Caco-2 (cell line): ENCODE results near the gene PRKCB. TPM values are rescaled to one million over a fixed set of nuclear protein-coding genes. Genes with fewer than 3 reads are reported as not detected.
A peak's percentile ranks its signal among the peaks of the same experiment; 100 is the strongest.

ENCODE experiments used
- BruUV-seq: library from RNA; stranded (reverse); fragments of 400-500 nt; replicated peaks from 2 replicates; lab custom pipeline; 2021; lab: Mats Ljungman, UMichigan
- CTCF ChIA-PET: fragments of 300-600 bp; sonication (Branson Sonifier 250); formaldehyde crosslinking; loops from one replicate; lab custom pipeline; 2022; ENCODE audit warnings: antibody characterized with exemption; lab: Charles Lee
- POLR2A ChIA-PET: fragments of 300-600 bp; sonication (Branson Sonifier 250); formaldehyde crosslinking; loops from one replicate; lab custom pipeline; 2022; ENCODE audit warnings: antibody characterized with exemption; lab: Charles Lee
- DNase-seq, 2 experiments: peaks; one replicate each; pipeline versions ENCODE4 v3.0.0 to v3.0.0-alpha.2; 2020 to 2022
- H3K27me3 ChIP-seq: replicated peaks from 2 replicates; pipeline ENCODE4 v1.6.0; 2011; ENCODE audit warnings: low read length; ENCODE audit not compliant: control insufficient read depth, insufficient read depth
- H3K36me3 ChIP-seq: 2 replicates; pipeline ENCODE4 v1.5.1; 2011; ENCODE audit warnings: low read length; ENCODE audit not compliant: control insufficient read depth, insufficient read depth
- H3K4me1 ChIP-seq: fragments of 250-450 bp; sonication (Bioruptor Pico); 2 replicates; pipeline ENCODE4 v1.5.1; 2020; ENCODE audit warnings: mild to moderate bottlenecking
- H3K4me3 ChIP-seq: 2 replicates; pipeline ENCODE4 v1.5.1; 2011; ENCODE audit warnings: low read depth, mild to moderate bottlenecking, control low read depth, low read length
- H3K9me3 ChIP-seq: fragments of 250-450 bp; sonication (Bioruptor Pico); 2 replicates; pipeline ENCODE4 v1.5.1; 2020; ENCODE audit warnings: mild to moderate bottlenecking, moderate library complexity
- H3K27ac Mint-ChIP-seq: one replicate; pipeline ENCODE4 v1.8.0; 2022; ENCODE audit warnings: mixed read lengths; ENCODE audit not compliant: unreplicated experiment
- H3K27me3 Mint-ChIP-seq: one replicate; pipeline ENCODE4 v1.8.0; 2022; ENCODE audit warnings: mixed read lengths; ENCODE audit not compliant: insufficient read depth, unreplicated experiment
- H3K36me3 Mint-ChIP-seq: one replicate; pipeline ENCODE4 v1.8.0; 2022; ENCODE audit warnings: mild to moderate bottlenecking, mixed read lengths; ENCODE audit not compliant: insufficient read depth, unreplicated experiment
- H3K4me1 Mint-ChIP-seq: one replicate; pipeline ENCODE4 v1.8.0; 2022; ENCODE audit warnings: low read depth, mixed read lengths; ENCODE audit not compliant: unreplicated experiment
- H3K4me3 Mint-ChIP-seq: one replicate; pipeline ENCODE4 v1.8.0; 2022; ENCODE audit warnings: mild to moderate bottlenecking, moderate library complexity, mixed read lengths; ENCODE audit not compliant: unreplicated experiment
- H3K9me3 Mint-ChIP-seq: one replicate; pipeline ENCODE4 v1.8.0; 2022; ENCODE audit warnings: mixed read lengths; ENCODE audit not compliant: unreplicated experiment
- CTCF ChIP-seq, 2 experiments: fragments of 200-600 bp in 1 of 2; IDR thresholded peaks; 1 replicate in 1 of 2; 2 replicates in 1 of 2; pipeline versions ENCODE4 v1.5.1 to v1.8.0; 2011 to 2022; ENCODE audit warnings: antibody characterized with exemption in 1 of 2, control low read depth in 1 of 2, inconsistent platforms in 1 of 2, low read depth in 1 of 2, low read length in 1 of 2, mild to moderate bottlenecking in 1 of 2, moderate library complexity in 1 of 2; ENCODE audit not compliant: insufficient read depth in 1 of 2, severe bottlenecking in 1 of 2, unreplicated experiment in 1 of 2
- intact Hi-C: fragments of 100-400 bp; cut with micrococcal nuclease; formaldehyde crosslinking; loops from one replicate; pipeline ENCODE4 v1.10.0; 2022; ENCODE audit not compliant: unreplicated experiment
- total RNA-seq: library from RNA; stranded (reverse); gene quantifications from 2 replicates; pipeline ENCODE4 v1.2.3, GENCODE V29; 2022

Gene PRKCB
- total RNA-seq, 1 experiment from 2014 or later, result not detected

DNA sequence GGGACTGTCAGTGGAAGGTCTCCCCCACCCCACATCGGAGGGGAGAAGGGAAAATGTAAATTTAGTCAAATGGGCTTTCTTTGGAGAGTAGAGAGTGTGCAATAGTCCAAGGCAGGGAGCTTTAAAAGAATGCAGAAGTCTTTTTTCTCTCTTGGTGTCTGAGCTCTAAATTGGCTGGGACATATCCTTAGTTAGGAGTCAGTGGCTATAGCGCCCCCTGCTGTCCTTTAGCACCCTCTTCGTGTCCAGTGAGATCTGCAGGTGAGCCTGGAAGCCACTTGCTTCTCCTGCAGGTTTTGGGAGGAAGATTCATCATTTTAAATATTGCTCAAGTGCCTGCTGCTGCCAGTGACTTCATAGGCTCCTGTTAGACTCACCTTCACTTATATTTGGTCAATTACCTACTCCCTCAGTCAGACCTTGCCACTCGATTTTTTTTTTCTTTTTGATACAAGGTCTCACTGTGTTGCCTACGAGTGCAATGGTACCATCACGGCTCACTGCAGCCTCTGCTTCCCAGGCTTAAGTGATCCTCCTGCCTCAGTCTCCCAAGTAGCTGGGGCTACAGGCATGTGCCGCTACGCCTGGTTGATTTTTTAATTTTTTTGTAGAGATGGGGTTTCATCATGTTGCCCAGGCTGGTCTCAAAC lies 174.8 kb downstream of the PRKCB start:
- Histone ChIP-seq H3K4me1 (no peaks in the 10 kb centered on the region), H3K27me3 (no peaks in the 10 kb centered on the region), H3K9me3 (no peaks in the 10 kb centered on the region), H3K4me3 (no peak overlapping the region), H3K36me3 (no peaks in the 10 kb centered on the region)
- no peak overlapping the region for H3K27ac Mint-ChIP-seq
- H3K9me3 Mint-ChIP-seq, result no peaks in the 10 kb centered on the region
- H3K27me3 Mint-ChIP-seq, result peaks cover 11% of the 10 kb centered on the region
- no peak overlapping the region for H3K4me3 Mint-ChIP-seq
- POLR2A ChIA-PET, result interaction anchor here (0.6 kb wide), 1 partner anchor 429 kb away, joined by 3 read pairs; no protein-coding TSS in a partner anchor
- H3K36me3 Mint-ChIP-seq, result no peaks in the 10 kb centered on the region
- TF ChIP-seq CTCF (IDR thresholded peaks at IDR 0.05; ENCODE audit: insufficient read depth in 1 of 2, low read depth in 1 of 2, low read length in 1 of 2, severe bottlenecking in 1 of 2, unreplicated experiment in 1 of 2), result peak; percentile 57 to 68
- no TSS peak for BruUV-seq
- DNase-seq, result peak; percentile 55 to 68
- CTCF ChIA-PET, result interaction anchor here (0.6 to 1.3 kb wide), 5 partner anchors 133 to 332 kb away, joined by 3 to 7 read pairs (median 3); partner anchors contain the start of gene PLK1
- intact Hi-C loops, result loop anchor here (2.0 kb wide), 1 partner anchor 210 kb away; no protein-coding TSS in a partner anchor
- H3K4me1 Mint-ChIP-seq, result no peaks in the 10 kb centered on the region

GRCh38 chr16:24011237-24011636 lies 175.5 kb downstream of the PRKCB start:
- H3K27ac Mint-ChIP-seq, result no peak overlapping the region
- no TSS peak for BruUV-seq
- no peaks in the 10 kb centered on the region for H3K9me3 Mint-ChIP-seq
- peaks cover 7% of the 10 kb centered on the region for H3K27me3 Mint-ChIP-seq
- Histone ChIP-seq H3K27me3 (no peaks in the 10 kb centered on the region), H3K4me1 (no peaks in the 10 kb centered on the region), H3K9me3 (no peaks in the 10 kb centered on the region), H3K4me3 (no peak overlapping the region), H3K36me3 (no peaks in the 10 kb centered on the region)
- no peak for DNase-seq
- H3K4me3 Mint-ChIP-seq, result no peak overlapping the region
- H3K36me3 Mint-ChIP-seq, result no peaks in the 10 kb centered on the region
- no peak for TF ChIP-seq CTCF (IDR thresholded peaks at IDR 0.05; ENCODE audit: insufficient read depth in 1 of 2, low read depth in 1 of 2, low read length in 1 of 2, severe bottlenecking in 1 of 2, unreplicated experiment in 1 of 2)
- CTCF ChIA-PET, result no interaction called here
- H3K4me1 Mint-ChIP-seq, result no peaks in the 10 kb centered on the region
- POLR2A ChIA-PET, result no interaction called here
- intact Hi-C loops, result loop anchor here (2.0 kb wide), 1 partner anchor 210 kb away; no protein-coding TSS in a partner anchor

GRCh38 chr16:24013054-24013636 lies 177.4 kb downstream of the PRKCB start:
- intact Hi-C loops, result no loop called here
- peaks cover 7% of the 10 kb centered on the region for H3K27me3 Mint-ChIP-seq
- no peaks in the 10 kb centered on the region for H3K4me1 Mint-ChIP-seq
- no peaks in the 10 kb centered on the region for H3K9me3 ChIP-seq
- no peaks in the 10 kb centered on the region for H3K9me3 Mint-ChIP-seq
- H3K4me3 ChIP-seq, result no peak overlapping the region
- no peak for TF ChIP-seq CTCF (IDR thresholded peaks at IDR 0.05; ENCODE audit: insufficient read depth in 1 of 2, low read depth in 1 of 2, low read length in 1 of 2, severe bottlenecking in 1 of 2, unreplicated experiment in 1 of 2)
- H3K36me3 ChIP-seq, result no peaks in the 10 kb centered on the region
- H3K4me3 Mint-ChIP-seq, result no peak overlapping the region
- no peak for DNase-seq
- H3K4me1 ChIP-seq, result no peaks in the 10 kb centered on the region
- POLR2A ChIA-PET, result no interaction called here
- CTCF ChIA-PET, result no interaction called here
- BruUV-seq, result no TSS peak
- no peak overlapping the region for H3K27ac Mint-ChIP-seq
- H3K27me3 ChIP-seq, result no peaks in the 10 kb centered on the region
- no peaks in the 10 kb centered on the region for H3K36me3 Mint-ChIP-seq
